GM18502 (cell line): ENCODE results near the gene CROCC.

Experiments used
- ATAC-seq: cut with Tn5 transposase; IDR thresholded peaks from one replicate; pipeline ENCODE4 v1.9.1; 2021; ENCODE audit warnings: mild to moderate bottlenecking; ENCODE audit not compliant: unreplicated experiment, poor library complexity

The CROCC gene

GRCh38 chr1:16980473-16981268, 58.9 kb downstream of the CROCC start, which contains the start of gene MFAP2:
MFAP2 (minus strand) TSS chr1:16980620; CDS start chr1:16978273, 2,347 bp downstream.
- ATAC-seq = no peak

GRCh38 chr1:16981269-16981849, 59.6 kb downstream of the CROCC start:
- ATAC-seq = no peak

GRCh38 chr1:16982902-16983301, 61.2 kb downstream of the CROCC start:
- no peak for ATAC-seq

- ATAC-seq = no peak
Observed at GRCh38 chr1:16983649-16984048, 61.9 kb downstream of the CROCC start.

- ATAC-seq = no peak
Observed at GRCh38 chr1:16984717-16985116, 63.0 kb downstream of the CROCC start.

- no peak for ATAC-seq
Observed at GRCh38 chr1:16986113-16986512, 64.4 kb downstream of the CROCC start.

GRCh38 chr1:16986560-16986959, 64.8 kb downstream of the CROCC start:
- ATAC-seq = no peak

- ATAC-seq = no peak
Observed at GRCh38 chr1:16986962-16987361, 65.2 kb downstream of the CROCC start.

GRCh38 chr1:16988210-16988609, 66.5 kb downstream of the CROCC start:
- ATAC-seq = no peak

- ATAC-seq = no peak
Observed at GRCh38 chr1:16989676-16990391, 68.1 kb downstream of the CROCC start.

GRCh38 chr1:16991571-16991970, 69.8 kb downstream of the CROCC start:
- ATAC-seq = no peak

- ATAC-seq = no peak
Observed at GRCh38 chr1:16992102-16992501, 70.4 kb downstream of the CROCC start.

GRCh38 chr1:16992675-16993074, 70.9 kb downstream of the CROCC start:
- no peak for ATAC-seq

GRCh38 chr1:16993521-16994038, 71.8 kb downstream of the CROCC start:
- no peak for ATAC-seq

GRCh38 chr1:16996845-16997244, 75.1 kb downstream of the CROCC start:
- ATAC-seq = no peak

GRCh38 chr1:16998589-16998988, 76.9 kb downstream of the CROCC start:
- no peak for ATAC-seq

- no peak for ATAC-seq
Observed at GRCh38 chr1:16999863-17000262, 78.1 kb downstream of the CROCC start.

- ATAC-seq = no peak
Observed at GRCh38 chr1:17001760-17002523, 80.2 kb downstream of the CROCC start.

GRCh38 chr1:17002524-17002902, 80.8 kb downstream of the CROCC start:
- no peak for ATAC-seq
